Measurements from ENCODE around the gene AMMECR1. TPM values are rescaled to one million over a fixed set of nuclear protein-coding genes. Genes with fewer than 3 reads are reported as not detected.

The AMMECR1 gene
- total RNA-seq (2014; rRNA removed; shearing (Covaris generic)) (31.3 and 32.5 TPM in 2 replicates), polyA plus RNA-seq (2016; fragmentation: Nextera tagmentation; extraction: Ambion mirVana) (12.4 and 16.9 TPM in 2 replicates)
- long read RNA-seq, full-length matches to known transcripts: 4 of 6 reads
- long read RNA-seq, partial matches to known transcripts: 0 of 6 reads
- long read RNA-seq, other reads (novel, unspliced or antisense): 2 of 6 reads

- Histone ChIP-seq H3K79me2 (replicated peaks; ENCODE audit: insufficient read depth) (peaks cover 43% of the 10 kb centered on the region), H3F3A (replicated peaks; ENCODE audit: low read depth) (no peaks in the 10 kb centered on the region), H2AFZ (0 out of 2 replicates have a peak within 1 kb of the TSS, but pooled peaks have one; percentile 10), H3K4me3 (peak within 1 kb of the TSS; percentile 76), H3K4me1 (ENCODE audit: insufficient read depth) (peaks cover 61% of the 10 kb centered on the region), H4K20me1 (replicated peaks; ENCODE audit: insufficient read depth) (peaks cover 8% of the 10 kb centered on the region), H3K36me3 (ENCODE audit: insufficient read depth) (no peaks in the 10 kb centered on the region), H3K27me3 (ENCODE audit: insufficient read depth) (no peaks in the 10 kb centered on the region), H3K27ac (ENCODE audit: low read depth) (peak within 1 kb of the TSS; percentile 90; the same call in 1 of the 2 replicates), H3K4me2 (peak within 1 kb of the TSS; percentile 79), H3K9me2 (ENCODE audit: insufficient read depth) (no peaks in the 10 kb centered on the region)
- ATAC-seq (peak; percentile 73), DNase-seq (ENCODE audit: low spot score) (peak; percentile 81)
- Mint-ChIP-seq H3K4me1 (peaks cover 62% of the 10 kb centered on the region), H3K27ac (peak within 1 kb of the TSS; percentile 97), H3K27me3 (ENCODE audit: insufficient read depth, low read depth, poor library complexity) (no peaks in the 10 kb centered on the region), H3K9me3 (no peaks in the 10 kb centered on the region), H3K36me3 (ENCODE audit: low read depth) (no peaks in the 10 kb centered on the region; the same call in 2 of the 3 replicates), H3K4me3 (peak within 1 kb of the TSS; percentile 93)
- TF ChIP-seq POLR2AphosphoS5 (IDR thresholded peaks at IDR 0.05; ENCODE audit: low read depth) (peak; percentile 70), ZNF114 (CRISPR knock-in tag; IDR thresholded peaks at IDR 0.05) (no peak), EZH2 (IDR thresholded peaks at IDR 0.05; ENCODE audit: low read depth, unreplicated experiment) (no peak)
Observed at GRCh38 chrX:110317820-110318663, at the start of gene AMMECR1. Gene AMMECR1, minus strand, starts transcription at chrX:110318085. Its CDS starts 14 bp downstream, at chrX:110318071.

DNA sequence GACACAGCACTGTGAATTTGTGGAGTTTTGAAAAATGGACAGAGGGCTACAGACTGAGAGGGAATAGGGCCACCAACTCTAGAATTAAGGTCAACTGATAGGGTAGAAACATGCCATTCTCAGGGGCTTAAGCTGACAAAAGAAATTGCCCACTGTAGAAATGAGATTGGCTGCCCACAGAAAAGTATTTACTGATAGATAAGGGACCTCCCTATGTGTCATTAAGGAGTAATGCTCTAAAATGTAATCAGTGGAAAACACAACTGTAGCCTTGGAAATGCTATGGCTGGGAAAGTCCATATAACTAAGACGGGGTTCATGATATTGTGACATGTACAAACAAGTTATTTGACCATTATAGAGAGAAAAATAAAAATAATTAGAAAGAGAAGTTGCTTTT lies 45.4 kb upstream of the AMMECR1 start:
- H3K4me3 Mint-ChIP-seq: no peak overlapping the region
- H3K9me3 Mint-ChIP-seq: no peaks in the 10 kb centered on the region
- no peak overlapping the region for H2AFZ ChIP-seq
- no peaks in the 10 kb centered on the region for H3K79me2 ChIP-seq (replicated peaks; ENCODE audit: insufficient read depth)
- H3K27ac Mint-ChIP-seq: no peak overlapping the region
- H4K20me1 ChIP-seq (replicated peaks; ENCODE audit: insufficient read depth): no peaks in the 10 kb centered on the region
- H3K4me1 ChIP-seq (ENCODE audit: insufficient read depth): no peaks in the 10 kb centered on the region
- no peaks in the 10 kb centered on the region for H3K27me3 ChIP-seq (ENCODE audit: insufficient read depth)
- no peak overlapping the region for H3K4me2 ChIP-seq
- H3K9me2 ChIP-seq (ENCODE audit: insufficient read depth): no peaks in the 10 kb centered on the region
- no peaks in the 10 kb centered on the region for H3F3A ChIP-seq (replicated peaks; ENCODE audit: low read depth)
- DNase-seq (ENCODE audit: low spot score) (no peak), ATAC-seq (no peak)
- H3K27me3 Mint-ChIP-seq (ENCODE audit: insufficient read depth, low read depth, poor library complexity): no peaks in the 10 kb centered on the region
- no peaks in the 10 kb centered on the region for H3K36me3 Mint-ChIP-seq (ENCODE audit: low read depth)
- H3K27ac ChIP-seq (ENCODE audit: low read depth): no peak overlapping the region
- no peaks in the 10 kb centered on the region for H3K4me1 Mint-ChIP-seq
- H3K4me3 ChIP-seq: no peak overlapping the region
- H3K36me3 ChIP-seq (ENCODE audit: insufficient read depth): no peaks in the 10 kb centered on the region
- TF ChIP-seq CTCF (conservative IDR thresholded peaks at IDR 0.05; ENCODE audit: low read depth in 2 of 2): no peak
- no peak for TF ChIP-seq STAT1 (IDR thresholded peaks at IDR 0.05; ENCODE audit: unreplicated experiment)
- no peak for TF ChIP-seq ZNF462 (CRISPR knock-in tag; IDR thresholded peaks at IDR 0.05)
- no peak for TF ChIP-seq ZNF114 (CRISPR knock-in tag; IDR thresholded peaks at IDR 0.05)
- no peak for TF ChIP-seq POLR2AphosphoS5 (IDR thresholded peaks at IDR 0.05; ENCODE audit: low read depth)
- TF ChIP-seq JUNB (IDR thresholded peaks at IDR 0.05; ENCODE audit: unreplicated experiment): no peak
- TF ChIP-seq CREB1 (CRISPR knock-in tag; IDR thresholded peaks at IDR 0.05; ENCODE audit: low read depth): no peak
- TF ChIP-seq, protein P1, sequence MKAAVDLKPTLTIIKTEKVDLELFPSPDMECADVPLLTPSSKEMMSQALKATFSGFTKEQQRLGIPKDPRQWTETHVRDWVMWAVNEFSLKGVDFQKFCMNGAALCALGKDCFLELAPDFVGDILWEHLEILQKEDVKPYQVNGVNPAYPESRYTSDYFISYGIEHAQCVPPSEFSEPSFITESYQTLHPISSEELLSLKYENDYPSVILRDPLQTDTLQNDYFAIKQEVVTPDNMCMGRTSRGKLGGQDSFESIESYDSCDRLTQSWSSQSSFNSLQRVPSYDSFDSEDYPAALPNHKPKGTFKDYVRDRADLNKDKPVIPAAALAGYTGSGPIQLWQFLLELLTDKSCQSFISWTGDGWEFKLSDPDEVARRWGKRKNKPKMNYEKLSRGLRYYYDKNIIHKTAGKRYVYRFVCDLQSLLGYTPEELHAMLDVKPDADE (IDR thresholded peaks at IDR 0.05): no peak
- TF ChIP-seq ZNF331 (CRISPR knock-in tag; IDR thresholded peaks at IDR 0.05; ENCODE audit: low read depth): no peak
- no peak for TF ChIP-seq NANOG (IDR thresholded peaks at IDR 0.05; ENCODE audit: borderline replicate concordance)

Measured in GM23338 (cell line).